HG03558 (cell line): ENCODE measurements around the gene CCDC9B.

Experiments
- ATAC-seq: cut with Tn5 transposase; IDR thresholded peaks from one replicate; pipeline ENCODE4 v1.9.1; 2021; ENCODE audit warnings: moderate number of reproducible peaks; ENCODE audit not compliant: unreplicated experiment; ENCODE audit errors: extremely low read depth

The CCDC9B gene

DNA sequence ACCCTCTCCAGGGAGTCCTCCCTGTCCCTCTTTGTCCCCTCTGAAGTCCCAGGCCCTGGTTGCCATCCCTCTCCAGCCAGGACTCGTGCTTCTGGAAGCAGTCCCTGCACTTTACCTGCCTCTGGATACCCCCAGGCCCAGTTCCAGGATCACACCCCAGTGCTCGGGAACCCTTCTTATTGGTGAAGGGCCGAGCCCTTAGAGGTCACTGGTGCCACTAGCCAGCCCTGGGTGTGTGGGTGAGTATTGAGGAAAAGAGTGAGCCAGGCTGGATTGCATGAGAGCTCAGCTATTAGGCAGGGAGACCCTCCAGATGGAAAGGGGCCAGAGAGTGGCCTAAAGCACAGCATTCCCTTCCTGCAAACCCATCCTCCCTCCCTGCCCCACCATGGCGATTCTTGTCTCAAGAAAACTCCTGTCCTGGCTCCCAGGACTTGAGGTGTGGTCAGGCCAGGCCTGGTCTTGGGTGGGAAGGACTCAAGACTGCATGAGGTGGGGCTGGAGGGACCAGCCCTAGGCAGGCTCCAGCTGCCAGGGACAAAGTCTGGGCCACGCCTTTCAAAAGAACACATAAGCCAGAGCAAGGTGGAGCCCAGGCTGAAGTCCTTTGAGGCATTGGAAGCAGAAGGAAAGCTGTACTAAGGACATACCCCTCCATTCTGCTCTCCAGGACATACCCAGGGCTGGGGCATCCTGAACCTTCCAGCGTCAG is 5.3 kb upstream of the CCDC9B start:
- ATAC-seq = no peak

DNA sequence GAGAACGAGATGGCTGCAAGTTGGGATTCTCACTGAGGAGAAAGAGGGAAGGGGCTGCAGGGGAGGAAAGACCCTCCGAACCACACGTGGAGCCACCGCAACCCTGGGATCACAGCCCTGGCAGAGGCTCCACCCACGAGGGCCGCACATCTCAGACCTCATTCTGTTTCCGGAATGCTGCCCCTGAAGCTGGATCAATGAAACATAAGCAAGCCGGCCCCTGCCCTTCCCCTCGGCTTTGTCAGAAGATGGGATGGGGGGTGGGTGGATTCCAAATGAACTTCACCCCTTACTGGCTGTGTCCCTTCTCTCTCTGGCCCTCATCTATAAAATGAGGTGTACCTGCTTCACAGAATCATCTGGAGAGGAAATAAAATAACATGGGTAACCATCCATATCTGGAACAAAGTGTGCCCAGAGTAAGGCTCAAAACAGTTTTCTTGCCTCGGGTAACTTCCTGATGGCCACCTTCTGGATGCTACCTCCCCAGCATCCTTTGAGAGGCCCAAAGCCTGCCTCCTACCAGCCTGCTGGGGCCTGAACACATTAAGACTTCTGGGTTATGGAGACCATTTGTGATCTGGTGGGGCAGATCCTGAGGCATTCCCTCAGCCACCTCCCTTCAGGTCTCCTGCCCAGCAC is 4.6 kb upstream of the CCDC9B start:
- no peak for ATAC-seq

DNA sequence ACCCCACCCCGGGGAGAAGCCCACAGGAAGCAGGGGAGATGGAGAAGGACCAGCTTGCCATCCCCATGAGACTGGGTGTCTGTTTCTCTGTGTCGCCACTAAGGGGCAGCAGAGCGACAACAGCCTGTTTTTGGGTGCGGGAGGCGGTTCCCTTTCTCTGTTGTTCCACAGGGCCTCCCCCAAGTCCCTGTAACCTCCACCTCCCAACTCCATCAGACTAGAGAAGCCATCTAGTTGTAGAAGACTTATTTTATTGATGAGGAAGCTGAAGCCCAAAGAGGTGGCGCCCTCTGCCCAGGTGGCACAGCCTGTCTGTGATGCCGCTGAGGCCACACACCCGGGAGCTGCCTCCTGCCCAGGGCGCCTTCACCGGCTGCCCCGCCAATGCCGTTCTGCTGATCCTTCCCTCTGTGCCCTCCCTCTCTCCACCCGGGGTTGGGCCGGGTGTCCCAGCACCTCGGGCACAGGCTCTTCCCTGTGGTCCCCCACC is 3.9 kb upstream of the CCDC9B start:
- no peak for ATAC-seq

GRCh38 chr15:40344217-40344616 is 3.5 kb upstream of the CCDC9B start:
- no peak for ATAC-seq

- ATAC-seq = no peak
Observed at GRCh38 chr15:40343512-40343911, 2.8 kb upstream of the CCDC9B start.

DNA sequence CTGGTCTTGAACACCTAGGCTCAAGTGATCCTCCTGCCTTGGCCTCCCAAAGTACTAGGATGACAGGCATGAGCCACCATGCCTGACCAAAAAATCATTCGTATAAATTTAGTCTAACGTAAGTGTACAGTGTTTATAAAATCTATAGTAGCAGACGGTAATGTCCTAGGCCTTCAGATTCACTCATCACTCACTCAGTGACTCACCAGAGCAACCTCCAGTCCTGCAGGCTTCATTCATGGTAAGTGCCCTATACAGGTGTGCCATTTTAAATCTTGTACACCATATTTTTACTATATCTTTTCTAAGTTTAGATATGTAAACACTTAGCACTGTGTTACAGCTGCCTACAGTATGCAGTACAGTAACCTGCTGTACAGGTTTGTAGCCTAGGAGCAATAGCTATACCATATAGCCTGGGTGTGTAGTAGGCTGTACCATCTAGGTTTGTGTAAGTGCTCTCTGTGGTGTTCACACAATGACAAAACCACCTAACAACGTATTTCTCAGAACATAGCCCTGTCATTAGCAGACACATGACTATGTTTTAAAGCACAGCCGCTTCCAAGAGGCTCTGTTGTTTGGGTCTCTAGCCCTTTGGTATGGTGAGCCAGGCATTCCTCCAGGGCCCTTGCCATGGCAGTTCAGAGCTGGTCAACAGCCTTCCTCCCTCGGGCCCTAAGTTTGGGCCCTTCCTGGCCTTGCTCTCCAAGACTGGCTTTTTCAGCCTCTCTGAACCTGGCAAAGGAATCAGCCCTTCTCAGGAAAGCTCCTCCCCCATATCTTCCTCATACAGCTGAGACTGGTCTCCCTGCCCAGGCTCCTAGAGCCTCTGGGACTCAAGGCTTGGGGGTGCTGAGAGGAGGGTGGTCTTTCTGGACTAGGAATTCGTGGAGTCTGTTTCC is 1.9 kb upstream of the CCDC9B start:
- ATAC-seq = no peak

- ATAC-seq = no peak
Observed at GRCh38 chr15:40340038-40340739, 550 bp downstream of the CCDC9B start.

GRCh38 chr15:40339621-40339945 is 1.2 kb downstream of the CCDC9B start:
- ATAC-seq = no peak

- no peak for ATAC-seq
Observed at GRCh38 chr15:40338921-40339620, 1.7 kb downstream of the CCDC9B start.

DNA sequence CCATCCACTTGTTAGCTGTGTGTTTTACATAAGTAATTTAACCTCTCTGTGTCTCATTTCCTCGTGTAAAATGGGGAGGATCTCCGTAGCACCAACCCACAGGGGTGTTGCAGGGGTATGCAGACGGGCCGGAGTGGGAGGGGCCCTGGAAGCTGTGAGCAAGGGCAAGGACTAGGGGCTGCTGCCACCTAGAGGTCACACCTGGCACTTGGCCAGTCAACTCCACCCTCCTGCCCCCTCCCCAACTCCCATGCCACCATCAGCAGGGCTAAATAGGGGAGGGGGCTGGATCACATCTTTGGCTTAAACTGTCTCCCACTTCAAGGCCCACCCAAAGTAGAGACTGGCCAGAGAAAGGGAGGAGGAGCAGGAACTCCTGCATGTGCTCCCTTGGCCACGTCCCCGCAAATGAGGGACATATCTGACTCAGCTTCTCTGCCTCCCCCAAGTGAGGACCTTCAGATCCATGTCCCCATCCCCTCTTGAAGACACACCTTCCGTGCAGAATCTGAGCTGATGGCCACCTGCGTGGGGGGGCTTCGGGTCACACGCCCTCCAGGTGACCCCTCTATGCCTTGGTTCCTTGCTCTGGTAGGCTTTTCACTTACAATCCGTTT is 2.6 kb downstream of the CCDC9B start:
- ATAC-seq = no peak

- no peak for ATAC-seq
Observed at GRCh38 chr15:40337597-40337996, 3.1 kb downstream of the CCDC9B start.

- no peak for ATAC-seq
Observed at GRCh38 chr15:40336744-40337122, 4.0 kb downstream of the CCDC9B start.

DNA sequence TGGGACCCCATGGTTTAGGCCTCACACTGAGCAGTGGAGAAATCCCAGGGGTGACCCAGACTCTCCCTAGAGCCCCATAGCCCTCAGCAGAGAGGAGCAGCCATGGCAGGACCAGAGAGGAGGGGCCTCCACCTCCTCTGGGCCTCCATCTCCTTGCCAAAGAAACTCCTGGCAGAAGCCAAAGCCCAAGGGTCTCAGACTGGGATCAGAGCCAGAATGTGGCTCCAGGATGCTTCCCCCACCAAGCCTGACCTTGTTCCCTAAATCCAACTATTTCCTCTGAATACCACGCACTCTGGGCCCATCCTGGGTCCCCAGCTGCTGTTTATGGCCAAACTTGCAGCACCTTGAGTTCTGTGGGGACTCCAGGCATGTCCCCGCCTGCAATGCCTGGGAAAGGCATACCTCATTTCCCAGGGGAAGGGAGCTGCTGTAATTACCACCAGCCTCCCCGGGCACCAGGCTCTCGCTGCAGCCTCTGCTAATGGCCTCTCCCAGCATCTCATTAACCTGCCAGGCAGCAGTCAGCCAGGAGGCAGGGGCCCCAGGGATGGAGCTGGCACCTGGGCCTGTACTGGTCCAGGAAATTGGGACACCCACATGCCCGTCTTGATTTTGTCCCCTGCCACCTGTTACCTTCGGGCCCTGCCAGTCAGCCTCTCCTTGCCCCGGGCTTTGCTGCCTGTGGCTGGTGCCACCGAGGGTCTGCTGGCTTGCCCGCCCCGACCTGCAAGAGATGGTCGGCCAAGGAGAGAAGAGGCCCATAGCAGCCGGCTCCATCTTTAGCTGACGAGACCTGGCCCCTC is 4.6 kb downstream of the CCDC9B start:
- ATAC-seq = no peak

GRCh38 chr15:40334941-40335795 is 5.6 kb downstream of the CCDC9B start:
- ATAC-seq = no peak

DNA sequence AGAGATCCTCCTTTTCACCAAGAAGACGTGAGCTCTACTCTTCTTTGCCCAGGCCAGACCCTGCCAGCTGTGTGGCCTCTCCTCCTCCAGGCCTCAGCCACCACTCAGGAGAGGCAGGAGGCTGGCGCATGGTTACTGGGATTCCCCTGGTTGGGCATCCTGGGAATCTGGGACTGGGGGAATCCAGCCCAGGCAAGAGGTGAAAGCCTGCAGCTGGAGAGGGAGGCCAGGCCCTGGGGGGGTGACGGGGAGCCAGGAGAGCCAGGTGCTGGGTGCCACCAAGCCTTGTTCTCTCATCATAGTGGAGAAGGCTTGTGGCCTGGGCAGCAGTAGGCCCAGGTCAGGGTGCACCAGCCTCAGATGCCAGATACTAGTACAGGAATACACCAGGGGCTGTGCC is 6.2 kb downstream of the CCDC9B start:
- no peak for ATAC-seq

DNA sequence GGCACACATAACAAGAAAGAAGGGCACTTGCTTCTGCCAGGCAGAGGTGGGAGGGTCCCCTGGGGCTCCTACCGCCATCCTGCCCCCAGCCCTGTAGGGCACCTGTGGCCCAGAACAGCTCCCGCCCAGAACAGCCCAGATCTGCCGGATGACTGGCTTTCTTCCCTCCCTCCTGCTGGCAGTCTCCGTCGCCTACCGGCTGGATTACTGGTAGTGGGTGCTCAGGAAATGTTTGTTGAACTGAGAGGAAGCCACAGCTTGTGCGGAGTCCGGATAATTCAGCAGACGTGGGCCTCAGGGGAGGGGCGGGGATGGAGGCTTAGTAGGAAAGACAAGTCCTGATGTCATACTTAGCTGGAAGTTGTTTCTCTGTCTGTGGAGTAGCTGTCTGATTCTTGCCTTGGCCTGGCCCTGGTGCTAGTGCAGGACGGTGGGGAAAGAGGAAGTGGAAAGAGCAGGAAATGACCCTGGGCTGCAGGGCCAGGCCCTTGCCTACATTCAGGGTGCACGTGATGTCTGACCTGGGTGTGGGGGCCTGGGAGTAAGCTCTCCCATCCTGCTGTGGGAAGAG is 6.7 kb downstream of the CCDC9B start:
- no peak for ATAC-seq

DNA sequence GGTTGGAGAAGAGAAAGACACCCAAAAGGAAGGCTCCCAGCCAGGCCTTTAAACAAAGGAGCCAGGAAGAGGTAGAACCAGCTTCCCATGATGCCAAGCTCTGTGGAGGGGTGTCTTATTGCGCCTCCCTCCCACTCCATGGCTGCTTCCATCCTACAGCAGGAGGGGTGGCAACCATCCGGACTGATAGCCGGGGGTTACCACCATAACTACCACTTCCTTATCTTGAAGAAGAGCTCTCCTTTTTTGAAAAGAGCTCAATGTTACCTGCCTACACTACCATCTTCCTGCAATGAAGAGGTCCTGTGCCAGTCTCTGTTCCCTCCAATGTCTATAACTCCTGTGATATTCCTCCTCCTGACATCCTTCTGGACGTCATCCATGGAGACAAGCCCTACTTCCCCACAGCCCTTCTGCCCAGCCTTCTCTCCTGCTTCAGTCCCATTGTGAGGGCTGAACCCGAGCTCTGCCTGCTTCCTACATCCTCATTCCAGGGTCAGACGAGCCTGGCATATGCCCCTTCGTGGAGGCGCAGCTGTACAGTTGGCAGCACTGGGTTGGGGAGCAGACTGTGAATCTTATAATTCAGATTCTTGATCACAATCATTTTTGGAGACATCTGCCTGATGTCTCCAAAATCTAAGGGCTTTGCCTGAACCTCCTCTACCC is 8.5 kb downstream of the CCDC9B start:
- ATAC-seq = no peak
